ENCODE data around the gene LKAAEAR1.

The LKAAEAR1 gene

DNA sequence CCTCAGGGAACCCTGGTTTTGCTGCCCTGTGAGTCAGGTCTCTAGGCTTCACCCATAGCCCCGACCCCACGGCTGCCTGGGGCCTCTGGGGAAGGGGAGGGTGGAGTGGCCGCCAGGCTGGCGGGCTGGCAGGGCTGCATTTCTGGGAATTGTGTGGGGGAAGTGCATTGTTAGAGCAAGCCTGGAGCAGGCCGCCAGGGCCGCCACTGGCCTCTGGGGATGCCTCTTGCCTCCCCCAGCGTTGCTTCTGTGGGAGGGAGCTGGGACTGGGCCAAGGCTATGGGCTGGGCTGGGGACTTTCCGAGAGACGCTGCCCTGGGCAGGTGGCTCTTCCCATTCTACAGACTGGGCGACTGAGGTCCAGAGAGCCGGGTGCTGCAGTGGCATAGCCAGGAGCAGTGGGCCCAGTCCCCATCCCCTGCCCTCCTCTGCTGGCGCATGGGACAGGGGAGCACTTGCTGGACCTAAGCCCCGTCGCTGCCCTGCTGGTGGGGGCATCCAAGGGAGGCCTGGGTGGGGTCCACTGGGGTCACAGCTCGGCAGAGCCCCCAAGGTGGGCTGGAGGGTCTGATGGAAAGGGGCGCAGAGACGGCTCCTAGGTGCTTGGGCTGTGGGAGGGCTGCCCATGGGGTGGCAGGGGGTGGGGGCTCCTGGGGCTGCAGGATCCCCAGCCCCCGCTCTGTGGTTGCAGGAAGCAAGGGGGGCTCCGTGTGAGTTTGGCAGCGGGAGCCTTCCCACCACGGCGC is 28.1 kb downstream of the LKAAEAR1 start:
- TF ChIP-seq, protein P1, sequence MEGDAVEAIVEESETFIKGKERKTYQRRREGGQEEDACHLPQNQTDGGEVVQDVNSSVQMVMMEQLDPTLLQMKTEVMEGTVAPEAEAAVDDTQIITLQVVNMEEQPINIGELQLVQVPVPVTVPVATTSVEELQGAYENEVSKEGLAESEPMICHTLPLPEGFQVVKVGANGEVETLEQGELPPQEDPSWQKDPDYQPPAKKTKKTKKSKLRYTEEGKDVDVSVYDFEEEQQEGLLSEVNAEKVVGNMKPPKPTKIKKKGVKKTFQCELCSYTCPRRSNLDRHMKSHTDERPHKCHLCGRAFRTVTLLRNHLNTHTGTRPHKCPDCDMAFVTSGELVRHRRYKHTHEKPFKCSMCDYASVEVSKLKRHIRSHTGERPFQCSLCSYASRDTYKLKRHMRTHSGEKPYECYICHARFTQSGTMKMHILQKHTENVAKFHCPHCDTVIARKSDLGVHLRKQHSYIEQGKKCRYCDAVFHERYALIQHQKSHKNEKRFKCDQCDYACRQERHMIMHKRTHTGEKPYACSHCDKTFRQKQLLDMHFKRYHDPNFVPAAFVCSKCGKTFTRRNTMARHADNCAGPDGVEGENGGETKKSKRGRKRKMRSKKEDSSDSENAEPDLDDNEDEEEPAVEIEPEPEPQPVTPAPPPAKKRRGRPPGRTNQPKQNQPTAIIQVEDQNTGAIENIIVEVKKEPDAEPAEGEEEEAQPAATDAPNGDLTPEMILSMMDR (IDR thresholded peaks at IDR 0.05; ENCODE audit: low read depth, low read length, missing control alignments) = no peak
- no peaks in the 10 kb centered on the region for H3K36me3 ChIP-seq (replicated peaks)
- in situ Hi-C loops (cut with HindIII; ENCODE audit: low pct_ligation_motif_present, low sequenced_read_pairs) = no loop called here
- peak; percentile 17 for DNase-seq
- no peaks in the 10 kb centered on the region for H3K27me3 ChIP-seq (replicated peaks)
- no peak overlapping the region for H3K27ac ChIP-seq
- no peak overlapping the region for H3K4me3 ChIP-seq (ENCODE audit: low read depth, low read length)

DNA sequence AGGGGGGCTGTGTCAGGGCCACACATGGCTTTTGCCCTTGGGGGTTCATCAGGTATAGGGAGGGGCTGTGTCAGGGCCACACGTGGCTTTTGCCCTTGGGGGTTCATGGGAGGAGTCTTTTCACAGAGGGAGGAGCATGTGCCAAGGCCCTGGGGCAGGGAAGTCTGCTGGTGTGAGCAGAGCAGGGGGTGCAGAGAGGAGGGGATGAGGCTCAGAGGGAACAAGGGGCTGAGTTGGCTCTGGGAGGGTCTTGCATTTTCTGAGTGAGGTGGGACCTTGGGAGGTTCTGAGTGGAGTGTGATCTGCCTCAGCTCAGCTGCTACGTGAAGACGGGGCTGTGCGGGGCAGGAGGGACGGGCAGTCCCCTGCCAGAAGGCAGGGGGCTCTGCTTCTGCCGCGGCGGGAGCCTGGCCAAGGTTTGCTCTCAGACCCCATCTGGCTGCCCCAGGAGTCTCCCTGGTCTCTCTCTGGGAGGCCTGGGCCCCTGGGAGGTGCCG is 28.8 kb downstream of the LKAAEAR1 start:
- TF ChIP-seq, protein P1 (IDR thresholded peaks at IDR 0.05; ENCODE audit: low read depth, low read length, missing control alignments) = no peak
- H3K36me3 ChIP-seq (replicated peaks) = no peaks in the 10 kb centered on the region
- no peaks in the 10 kb centered on the region for H3K27me3 ChIP-seq (replicated peaks)
- in situ Hi-C loops (cut with HindIII; ENCODE audit: low pct_ligation_motif_present, low sequenced_read_pairs) = no loop called here
- no peak overlapping the region for H3K4me3 ChIP-seq (ENCODE audit: low read depth, low read length)
- DNase-seq = no peak
- no peak overlapping the region for H3K27ac ChIP-seq

DNA sequence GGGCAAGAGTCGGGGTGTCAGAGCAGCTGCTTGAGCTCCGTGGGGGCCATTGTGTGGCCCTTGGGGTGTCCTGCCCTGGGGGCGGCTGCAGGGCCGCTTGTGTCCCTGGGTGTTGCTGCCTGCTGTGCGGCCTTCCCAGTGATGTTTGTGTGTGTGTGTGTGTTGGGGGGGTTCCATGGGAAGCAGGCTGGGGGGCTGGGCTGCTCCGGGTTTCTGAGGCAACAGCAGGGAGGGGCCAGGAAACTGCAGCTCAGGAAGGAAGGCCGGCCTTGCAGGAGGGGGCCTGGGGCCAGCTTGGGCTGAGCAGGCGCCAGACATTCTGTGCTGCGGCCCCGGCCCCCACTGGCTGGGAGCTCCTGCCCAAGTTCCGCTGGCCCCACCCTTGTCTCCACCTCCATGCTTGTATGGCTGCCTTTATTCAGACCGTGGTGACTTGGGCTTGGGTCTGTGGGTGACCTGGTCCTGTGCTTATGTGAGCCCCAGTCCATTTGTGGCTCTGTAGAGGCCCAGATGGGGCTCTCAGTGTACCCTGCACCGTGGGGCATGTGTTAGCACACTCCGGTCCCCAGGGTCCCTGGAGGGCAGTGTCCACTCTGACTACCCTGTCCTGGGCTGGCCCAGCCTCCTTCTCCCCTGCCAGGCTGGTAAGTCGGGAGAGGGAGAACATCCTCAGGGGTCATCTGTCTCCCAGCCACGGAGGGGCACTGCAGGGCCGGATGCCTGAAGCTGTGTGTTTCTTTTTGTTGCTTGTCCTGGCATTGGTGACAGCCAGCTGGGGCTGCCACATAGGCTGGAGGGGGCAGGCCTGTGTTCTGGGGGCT is 30.1 kb downstream of the LKAAEAR1 start:
- no peak for DNase-seq
- no peaks in the 10 kb centered on the region for H3K36me3 ChIP-seq (replicated peaks)
- no peak overlapping the region for H3K4me3 ChIP-seq (ENCODE audit: low read depth, low read length)
- TF ChIP-seq, protein P1 (IDR thresholded peaks at IDR 0.05; ENCODE audit: low read depth, low read length, missing control alignments) = peak; percentile 54
- peaks cover 2% of the 10 kb centered on the region for H3K27me3 ChIP-seq (replicated peaks)
- in situ Hi-C loops (cut with HindIII; ENCODE audit: low pct_ligation_motif_present, low sequenced_read_pairs) = no loop called here
- no peak overlapping the region for H3K27ac ChIP-seq

DNA sequence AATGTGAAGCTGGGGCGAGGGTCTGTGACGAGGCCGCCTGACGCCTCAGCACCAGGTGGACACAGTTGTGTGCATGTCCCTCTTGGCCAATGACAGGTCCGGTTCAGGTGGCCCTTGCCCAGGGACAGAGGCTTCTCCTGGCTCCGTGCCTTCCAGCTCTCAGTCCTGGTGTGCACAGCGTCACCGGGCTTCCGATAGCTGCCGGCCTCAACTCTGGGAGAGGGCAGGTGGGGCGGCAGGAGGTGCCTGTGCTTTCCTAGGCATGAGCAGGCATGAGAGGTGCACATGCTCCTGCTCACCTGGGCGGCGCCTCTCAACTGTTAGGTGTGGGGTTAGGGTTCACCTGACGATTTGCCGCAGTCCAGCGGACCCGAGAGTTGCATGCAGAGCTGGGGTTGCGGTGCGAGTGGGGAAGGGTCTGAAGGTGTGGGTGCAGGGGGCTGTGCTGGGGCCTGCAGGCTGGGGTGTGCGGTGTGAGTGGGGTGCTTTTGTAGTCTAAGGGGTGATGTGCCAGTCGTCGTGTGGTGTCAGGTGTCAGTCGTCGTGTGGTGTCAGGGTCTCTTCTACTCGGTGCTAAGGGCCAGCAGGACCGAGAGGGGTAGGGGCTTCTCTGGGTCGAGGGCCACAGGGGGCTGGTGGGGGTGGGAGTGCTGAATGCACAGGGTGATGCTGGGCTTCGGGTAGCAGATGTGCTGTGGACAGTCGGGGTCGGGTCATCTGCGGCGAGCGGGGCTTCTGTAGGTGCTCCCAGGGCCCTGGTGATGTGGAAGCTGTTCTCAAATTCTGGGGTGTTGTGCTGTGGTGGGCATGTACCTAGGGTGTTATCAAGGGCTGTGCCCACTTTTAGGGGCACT is 31.0 kb downstream of the LKAAEAR1 start:
- peaks cover 7% of the 10 kb centered on the region for H3K27me3 ChIP-seq (replicated peaks)
- H3K4me3 ChIP-seq (ENCODE audit: low read depth, low read length) = no peak overlapping the region
- no peaks in the 10 kb centered on the region for H3K36me3 ChIP-seq (replicated peaks)
- TF ChIP-seq, protein P1 (IDR thresholded peaks at IDR 0.05; ENCODE audit: low read depth, low read length, missing control alignments) = no peak
- in situ Hi-C loops (cut with HindIII; ENCODE audit: low pct_ligation_motif_present, low sequenced_read_pairs) = no loop called here
- no peak overlapping the region for H3K27ac ChIP-seq
- DNase-seq = no peak

DNA sequence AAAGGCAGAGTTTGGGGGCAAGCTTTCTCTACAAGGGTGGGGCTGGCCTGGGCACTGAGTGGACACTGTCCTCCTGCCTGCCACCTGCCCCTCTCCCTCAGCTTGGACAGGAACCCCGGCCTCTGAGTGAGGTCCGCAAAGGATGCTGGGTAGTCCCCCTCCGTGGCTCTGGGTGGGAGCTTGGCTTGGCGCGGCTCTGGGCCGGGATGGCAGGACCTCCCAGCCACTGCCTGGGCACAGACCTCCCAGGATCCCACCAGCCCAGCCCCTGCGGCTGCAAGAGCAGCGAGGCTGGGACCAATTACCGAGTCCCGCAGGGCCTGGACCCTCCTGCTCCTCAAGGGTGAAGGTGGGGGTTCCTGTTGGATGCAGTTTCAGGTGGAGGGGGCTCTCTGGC is 31.9 kb downstream of the LKAAEAR1 start:
- H3K27me3 ChIP-seq (replicated peaks) = peaks cover 13% of the 10 kb centered on the region
- no peak overlapping the region for H3K27ac ChIP-seq
- in situ Hi-C loops (cut with HindIII; ENCODE audit: low pct_ligation_motif_present, low sequenced_read_pairs) = no loop called here
- TF ChIP-seq, protein P1 (IDR thresholded peaks at IDR 0.05; ENCODE audit: low read depth, low read length, missing control alignments) = no peak
- no peak for DNase-seq
- H3K36me3 ChIP-seq (replicated peaks) = no peaks in the 10 kb centered on the region
- H3K4me3 ChIP-seq (ENCODE audit: low read depth, low read length) = no peak overlapping the region

All from brain microvascular endothelial cell (primary cell).